Sigmoid colon (tissue), 7 donors: ENCODE measurements around the gene MARK3. TPM values are rescaled to one million over a fixed set of nuclear protein-coding genes. Genes with fewer than 3 reads are reported as not detected.
A peak's percentile ranks its signal among the peaks of the same experiment; 100 is the strongest.

Experiments
- DNase-seq: peaks from one replicate; pipeline ENCODE4 v3.0.0-alpha.2; 2019
- H3K27ac ChIP-seq, 4 donors: fragments of 200-600 bp; sonication (generic); one replicate each; pipeline ENCODE4 v1.5.1; 2016 to 2019; ENCODE audit warnings: mild to moderate bottlenecking in 1 of 4
- H3K27me3 ChIP-seq, 3 donors: fragments of 200-600 bp; sonication (generic); one replicate each; pipeline ENCODE4 v1.5.1; 2019; ENCODE audit warnings: mild to moderate bottlenecking in 1 of 3
- H3K36me3 ChIP-seq, 4 donors: fragments of 200-600 bp; sonication (generic); one replicate each; pipeline ENCODE4 v1.5.1; 2016 to 2019
- H3K4me1 ChIP-seq, 4 donors: fragments of 200-600 bp; sonication (generic); one replicate each; pipeline ENCODE4 v1.5.1; 2017 to 2019
- H3K4me3 ChIP-seq, 4 donors: fragments of 200-600 bp; sonication (generic); one replicate each; pipeline ENCODE4 v1.5.1; 2017 to 2019; ENCODE audit warnings: mild to moderate bottlenecking in 2 of 4, moderate library complexity in 1 of 4
- H3K9me3 ChIP-seq, 4 donors: fragments of 200-600 bp in 3 of 4; sonication (generic) in 3 of 4; one replicate each; pipeline versions ENCODE4 v1.5.1 to v1.6.1; 2013 to 2019
- EP300 ChIP-seq, 4 donors: sonication (generic); formaldehyde crosslinking; IDR thresholded peaks; one replicate each; pipeline ENCODE4 v1.6.1; 2017; ENCODE audit warnings: antibody characterized with exemption in 4 of 4
- POLR2A ChIP-seq, 2 donors: fragments of 450-650 bp; IDR thresholded peaks; one replicate each; pipeline ENCODE4 v1.6.1; 2016; ENCODE audit warnings: antibody characterized with exemption in 2 of 2, mild to moderate bottlenecking in 2 of 2, moderate library complexity in 2 of 2
- POLR2AphosphoS5 ChIP-seq, 4 donors: sonication (generic); formaldehyde crosslinking; IDR thresholded peaks; one replicate each; pipeline ENCODE4 v1.6.1; 2017; ENCODE audit warnings: antibody characterized with exemption in 4 of 4
- WGBS, 2 donors: extraction: QIAGEN DNeasy Blood & Tissue Kit; methylation state at CpG; one replicate each; pipeline ENCODE4 v1.1.7; 2013; 5-methylcytosine and 5-hydroxymethylcytosine counted together
- intact Hi-C: fragments of 100-400 bp; cut with DNase I; formaldehyde crosslinking; loops from one replicate; pipeline ENCODE4 v1.15.1; 2023
- polyA plus RNA-seq, 3 donors: library from polyadenylated mRNA; stranded (reverse); fragments of 200-250 nt; gene quantifications; one replicate each; pipeline ENCODE4 v1.2.3, GENCODE V29; 2013
- total RNA-seq, 4 donors: library from RNA; depleted of rRNA; stranded (reverse); fragments of >200 nt; gene quantifications; one replicate each; pipeline ENCODE4 v1.1.0, GENCODE V29; 2016
- TF ChIP-seq, protein P1 (sequence below), 4 experiments: fragments of 450-650 bp in 3 of 4; fragments of 200-600 bp in 1 of 4; IDR thresholded peaks; one replicate each; pipeline ENCODE4 v1.5.1; 2016 to 2019; ENCODE audit warnings: antibody characterized with exemption in 4 of 4, mild to moderate bottlenecking in 3 of 4, moderate library complexity in 2 of 4
- donor health status: healthy with polysubstance abuse.
- donor health status: Bipolar disorder and iron deficiency.
- donor health status: healthy.

The MARK3 gene
- total and polyA plus RNA-seq, 7 donors = 21.6 to 104 (median 66.7) TPM

DNA sequence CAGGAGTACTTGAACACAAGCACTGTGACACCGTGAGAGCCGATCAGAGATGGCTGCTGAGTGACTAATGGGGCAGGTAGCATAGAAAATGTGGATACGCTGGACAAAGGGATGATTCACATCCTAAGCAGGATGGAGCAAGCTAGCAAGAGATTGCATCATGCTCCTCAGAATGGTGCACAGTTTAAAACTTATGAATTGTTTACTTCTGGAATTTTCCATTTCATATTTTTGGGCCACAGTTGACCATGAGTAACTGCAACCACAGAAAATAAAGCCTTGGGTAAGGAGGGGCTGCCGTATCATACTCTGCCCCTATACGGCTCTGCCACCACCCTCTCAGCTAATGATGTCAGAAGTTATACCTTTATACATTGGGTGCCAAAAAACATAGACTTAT lies 23.3 kb upstream of the MARK3 start:
- H3K4me1 ChIP-seq = no peaks in the 10 kb centered on the region
- no peak overlapping the region for H3K4me3 ChIP-seq
- TF ChIP-seq EP300 (IDR thresholded peaks at IDR 0.05) (no peak), POLR2AphosphoS5 (IDR thresholded peaks at IDR 0.05) (peak in 1 of 4 donors; percentile 39)
- no peaks in the 10 kb centered on the region for H3K27me3 ChIP-seq
- intact Hi-C loops = no loop called here
- no peaks in the 10 kb centered on the region for H3K36me3 ChIP-seq
- peak; percentile 66 for DNase-seq
- H3K27ac ChIP-seq = peak overlapping the region in 1 of 4 donors; percentile 22
- WGBS, 2 donors = 84 to 86% methylated on average over 5 of the region's 5 CpGs
- peaks cover 0 to 6% (median 3%) of the 10 kb centered on the region in 4 donors for H3K9me3 ChIP-seq

DNA sequence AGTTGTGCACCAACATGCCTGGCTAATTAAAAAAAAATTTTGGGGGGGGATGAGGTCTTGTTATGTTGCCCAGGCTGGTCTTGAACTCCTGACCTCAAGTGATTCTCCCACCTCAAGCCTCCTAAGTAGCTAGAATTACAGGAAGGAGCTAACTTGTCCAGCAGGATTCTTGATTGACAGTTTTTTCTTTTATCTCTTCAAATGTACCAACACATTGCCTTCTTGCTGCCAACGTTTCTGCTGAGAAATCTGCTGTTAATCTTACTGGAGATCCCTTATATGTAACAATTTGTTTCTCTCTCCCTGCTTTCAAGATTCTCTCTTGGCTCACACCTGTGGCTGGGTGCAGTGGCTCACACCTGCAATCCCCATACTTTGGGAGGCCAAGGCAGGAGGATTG lies 22.4 kb upstream of the MARK3 start:
- TF ChIP-seq POLR2A (IDR thresholded peaks at IDR 0.05) (no peak), POLR2AphosphoS5 (IDR thresholded peaks at IDR 0.05) (no peak), EP300 (IDR thresholded peaks at IDR 0.05) (no peak)
- TF ChIP-seq, protein P1, sequence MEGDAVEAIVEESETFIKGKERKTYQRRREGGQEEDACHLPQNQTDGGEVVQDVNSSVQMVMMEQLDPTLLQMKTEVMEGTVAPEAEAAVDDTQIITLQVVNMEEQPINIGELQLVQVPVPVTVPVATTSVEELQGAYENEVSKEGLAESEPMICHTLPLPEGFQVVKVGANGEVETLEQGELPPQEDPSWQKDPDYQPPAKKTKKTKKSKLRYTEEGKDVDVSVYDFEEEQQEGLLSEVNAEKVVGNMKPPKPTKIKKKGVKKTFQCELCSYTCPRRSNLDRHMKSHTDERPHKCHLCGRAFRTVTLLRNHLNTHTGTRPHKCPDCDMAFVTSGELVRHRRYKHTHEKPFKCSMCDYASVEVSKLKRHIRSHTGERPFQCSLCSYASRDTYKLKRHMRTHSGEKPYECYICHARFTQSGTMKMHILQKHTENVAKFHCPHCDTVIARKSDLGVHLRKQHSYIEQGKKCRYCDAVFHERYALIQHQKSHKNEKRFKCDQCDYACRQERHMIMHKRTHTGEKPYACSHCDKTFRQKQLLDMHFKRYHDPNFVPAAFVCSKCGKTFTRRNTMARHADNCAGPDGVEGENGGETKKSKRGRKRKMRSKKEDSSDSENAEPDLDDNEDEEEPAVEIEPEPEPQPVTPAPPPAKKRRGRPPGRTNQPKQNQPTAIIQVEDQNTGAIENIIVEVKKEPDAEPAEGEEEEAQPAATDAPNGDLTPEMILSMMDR (IDR thresholded peaks at IDR 0.05) = no peak
- no peaks in the 10 kb centered on the region for H3K4me1 ChIP-seq
- 52 to 73% methylated on average over 1 of the region's 1 CpG for WGBS, 2 donors
- peak; percentile 18 for DNase-seq
- H3K36me3 ChIP-seq = no peaks in the 10 kb centered on the region
- no peak overlapping the region for H3K27ac ChIP-seq
- peaks cover 0 to 6% (median 3%) of the 10 kb centered on the region in 4 donors for H3K9me3 ChIP-seq
- no peak overlapping the region for H3K4me3 ChIP-seq
- intact Hi-C loops = no loop called here
- H3K27me3 ChIP-seq = no peaks in the 10 kb centered on the region

DNA sequence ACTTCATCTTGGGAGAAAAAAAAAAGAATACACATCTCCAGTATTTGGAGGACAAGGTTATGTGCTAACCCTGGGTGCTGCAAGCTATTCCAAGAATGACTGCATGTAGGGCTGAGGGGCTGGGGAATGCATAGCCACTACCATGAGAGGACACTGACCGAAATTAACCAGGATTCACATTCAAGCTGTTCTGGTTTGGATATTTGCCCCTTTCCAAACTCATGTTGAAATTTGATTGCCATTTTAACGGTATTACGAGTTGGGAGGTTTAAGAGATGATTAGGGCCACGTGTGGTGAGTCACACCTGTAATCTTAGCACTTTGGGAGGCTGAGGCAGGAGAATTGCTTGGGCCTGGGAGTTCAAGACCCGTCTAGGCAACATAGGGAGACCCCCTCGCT lies 18.5 kb upstream of the MARK3 start:
- intact Hi-C loops = no loop called here

DNA sequence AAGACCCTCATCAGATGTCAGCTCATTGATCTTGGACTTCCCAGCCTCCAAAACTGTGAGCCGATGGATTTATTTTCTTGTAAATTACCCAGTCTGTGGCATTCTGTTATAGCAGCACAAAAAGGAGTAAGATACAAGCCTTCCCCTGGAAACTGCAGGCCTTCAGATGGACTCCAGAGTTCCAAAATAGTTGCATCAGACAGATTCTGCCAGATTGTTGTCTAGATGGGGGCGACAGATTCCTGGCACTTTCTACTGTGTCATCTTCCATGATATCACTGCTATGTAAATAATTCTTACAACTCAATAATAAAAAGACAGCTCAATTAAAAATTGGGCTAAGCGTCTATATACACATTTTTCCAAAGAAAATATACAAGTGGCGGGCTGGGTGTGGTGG lies 17.2 kb upstream of the MARK3 start:
- H3K27me3 ChIP-seq = no peaks in the 10 kb centered on the region
- WGBS, 2 donors = 66 to 76% methylated on average over 4 of the region's 4 CpGs
- no peaks in the 10 kb centered on the region for H3K4me1 ChIP-seq
- H3K36me3 ChIP-seq = no peaks in the 10 kb centered on the region
- intact Hi-C loops = no loop called here
- H3K9me3 ChIP-seq = peaks cover 0 to under 1% (median 0%) of the 10 kb centered on the region in 4 donors
- no peak overlapping the region for H3K4me3 ChIP-seq
- no peak for TF ChIP-seq POLR2A (IDR thresholded peaks at IDR 0.05)
- TF ChIP-seq EP300 (IDR thresholded peaks at IDR 0.05) = no peak
- TF ChIP-seq POLR2AphosphoS5 (IDR thresholded peaks at IDR 0.05) = no peak
- TF ChIP-seq, protein P1 (IDR thresholded peaks at IDR 0.05) = no peak
- no peak for DNase-seq
- no peak overlapping the region for H3K27ac ChIP-seq

More for the DNA sequence above, 18.5 kb upstream of the MARK3 start:
- no peak for DNase-seq
- no peak for TF ChIP-seq EP300 (IDR thresholded peaks at IDR 0.05)
- TF ChIP-seq POLR2AphosphoS5 (IDR thresholded peaks at IDR 0.05) = no peak
- TF ChIP-seq POLR2A (IDR thresholded peaks at IDR 0.05) = no peak
- TF ChIP-seq, protein P1 (IDR thresholded peaks at IDR 0.05) = no peak
- Histone ChIP-seq H3K9me3 (peaks cover 0 to 6% (median 3%) of the 10 kb centered on the region in 4 donors), H3K27me3 (no peaks in the 10 kb centered on the region), H3K27ac (no peak overlapping the region), H3K4me1 (no peaks in the 10 kb centered on the region), H3K4me3 (no peak overlapping the region), H3K36me3 (no peaks in the 10 kb centered on the region)
- 65 to 87% methylated on average over 6 of the region's 6 CpGs for WGBS, 2 donors

DNA sequence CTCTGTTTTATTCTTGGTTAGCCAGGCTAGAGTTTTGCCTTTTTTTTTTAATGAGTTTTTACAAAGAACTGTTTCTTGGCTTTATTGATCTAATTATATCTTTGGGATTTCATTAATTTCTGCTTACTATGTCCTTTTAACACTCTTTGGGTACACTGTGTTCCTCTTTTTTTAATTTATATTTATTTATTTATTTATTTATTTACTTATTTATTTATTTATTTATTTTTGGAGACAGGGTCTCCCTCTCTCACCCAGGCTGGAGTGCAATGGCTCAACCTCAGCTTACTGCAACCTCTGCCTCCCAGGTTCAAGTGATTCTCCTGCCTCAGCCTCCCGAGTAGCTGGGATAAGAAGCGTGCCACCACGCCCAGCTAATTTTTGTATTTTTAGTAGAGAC lies 15.1 kb upstream of the MARK3 start:
- no peaks in the 10 kb centered on the region for H3K9me3 ChIP-seq
- intact Hi-C loops = no loop called here
- WGBS, 2 donors = 90 to 95% methylated on average over 3 of the region's 3 CpGs
- H3K36me3 ChIP-seq = no peaks in the 10 kb centered on the region
- DNase-seq = peak; percentile 27
- H3K27ac ChIP-seq = no peak overlapping the region
- no peaks in the 10 kb centered on the region for H3K27me3 ChIP-seq
- no peaks in the 10 kb centered on the region for H3K4me1 ChIP-seq
- H3K4me3 ChIP-seq = no peak overlapping the region
- TF ChIP-seq POLR2AphosphoS5 (IDR thresholded peaks at IDR 0.05) (no peak), POLR2A (IDR thresholded peaks at IDR 0.05) (no peak), EP300 (IDR thresholded peaks at IDR 0.05) (no peak)
- TF ChIP-seq, protein P1 (IDR thresholded peaks at IDR 0.05) = no peak
